CD4-positive, alpha-beta T cell treated with Interferon alpha-2 for 1 hour (primary cell): ENCODE results near the gene KCNIP1.
"Not testable (repeated sequence)": the region's sequence is repeated elsewhere in the genome, so short reads cannot be mapped to it uniquely, and the experiment has no call there.

Source experiments
- DNase-seq, 2 donors: peaks; one replicate each; pipeline ENCODE4 v3.0.0-alpha.2; 2020 to 2022

The KCNIP1 gene

DNA sequence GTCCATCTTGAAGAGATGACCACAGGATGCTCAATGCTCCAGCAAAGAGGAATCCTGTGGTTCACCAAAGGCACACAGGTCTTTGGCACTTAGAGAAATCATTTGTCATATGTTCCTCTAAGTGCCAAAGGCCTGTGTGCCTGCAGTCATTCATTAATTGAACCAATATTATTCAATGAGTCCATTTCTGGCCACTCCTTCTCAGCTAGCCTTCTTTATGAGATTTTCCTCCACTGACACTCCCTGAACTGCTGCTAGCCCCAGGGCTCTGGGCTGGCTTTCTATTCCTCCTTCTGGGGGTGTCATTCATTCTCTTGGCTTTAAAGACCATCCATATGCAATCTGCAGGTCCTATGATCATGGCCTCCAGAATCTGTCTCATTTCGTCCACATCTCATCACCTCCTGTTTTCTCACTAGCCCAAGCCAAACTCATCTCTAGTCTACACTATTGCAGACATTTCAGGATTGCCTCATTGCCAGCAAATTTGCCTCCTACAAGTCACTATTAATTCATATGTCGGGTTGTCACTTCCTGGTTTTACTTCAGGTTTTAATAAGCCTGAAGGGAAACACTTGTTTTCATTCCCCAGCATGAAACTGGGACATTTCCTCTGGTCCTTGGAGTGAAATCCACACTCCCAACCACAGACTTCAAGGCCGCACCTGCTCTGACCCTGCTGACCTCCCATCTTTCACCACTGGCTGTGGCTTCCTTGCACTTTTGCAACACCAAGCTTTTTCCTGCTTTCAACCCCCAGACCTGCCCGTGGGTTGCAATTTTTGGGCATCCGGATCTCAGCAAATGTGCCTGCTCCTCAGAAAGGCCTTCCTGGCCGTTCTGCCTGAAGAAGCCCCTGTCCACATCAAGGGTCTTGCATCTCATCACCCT is 35.1 kb downstream of the KCNIP1 start:
- DNase-seq: no peak

DNA sequence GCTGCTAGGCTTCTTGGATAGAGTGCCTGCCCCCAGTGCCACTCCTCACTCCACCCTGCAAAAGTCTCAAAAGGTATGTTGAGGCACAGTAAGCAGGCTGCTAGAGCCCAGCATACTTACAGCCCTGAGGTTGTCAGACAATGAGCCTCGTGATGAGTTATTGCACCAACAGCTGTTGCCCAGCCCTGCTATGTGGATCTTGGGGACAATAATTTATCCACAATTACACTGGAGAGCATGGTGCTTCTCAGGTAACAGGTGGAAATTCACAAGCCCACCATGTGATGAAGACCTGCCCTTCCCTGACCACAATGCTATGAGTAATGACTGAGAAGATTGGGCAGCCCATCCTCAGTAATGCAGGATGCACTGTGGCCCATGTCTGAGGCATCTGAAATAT is 36.5 kb downstream of the KCNIP1 start:
- no peak for DNase-seq

DNA sequence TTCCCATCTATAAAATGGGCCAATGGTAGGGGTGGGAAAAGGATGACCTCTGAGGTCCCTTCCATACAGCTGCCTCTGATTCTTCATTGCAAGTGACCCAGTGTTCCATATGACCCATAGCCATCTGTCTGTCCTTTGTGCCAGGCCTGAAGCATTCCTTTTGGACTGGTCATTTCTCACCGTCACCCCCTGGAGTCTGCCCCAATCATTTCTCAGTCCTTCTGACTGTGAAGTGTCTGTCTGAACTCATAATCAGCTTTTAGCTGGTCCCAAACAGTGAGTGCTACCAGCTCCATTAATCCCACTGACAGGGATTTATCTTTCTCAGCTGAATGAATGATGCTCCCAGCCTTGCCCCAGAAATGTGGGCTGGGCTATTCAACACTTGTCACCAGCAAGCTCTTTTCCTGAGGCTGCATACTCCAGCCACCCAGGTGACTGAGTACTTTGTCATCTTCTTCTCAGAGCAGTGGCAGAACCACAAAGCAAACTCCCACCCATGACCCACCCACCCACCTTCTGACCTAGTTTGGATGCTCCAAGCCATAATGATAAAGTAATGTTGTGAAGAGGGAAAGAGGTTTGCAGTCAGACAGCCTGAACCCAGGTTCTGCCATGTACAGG is 37.4 kb downstream of the KCNIP1 start:
- no peak for DNase-seq

DNA sequence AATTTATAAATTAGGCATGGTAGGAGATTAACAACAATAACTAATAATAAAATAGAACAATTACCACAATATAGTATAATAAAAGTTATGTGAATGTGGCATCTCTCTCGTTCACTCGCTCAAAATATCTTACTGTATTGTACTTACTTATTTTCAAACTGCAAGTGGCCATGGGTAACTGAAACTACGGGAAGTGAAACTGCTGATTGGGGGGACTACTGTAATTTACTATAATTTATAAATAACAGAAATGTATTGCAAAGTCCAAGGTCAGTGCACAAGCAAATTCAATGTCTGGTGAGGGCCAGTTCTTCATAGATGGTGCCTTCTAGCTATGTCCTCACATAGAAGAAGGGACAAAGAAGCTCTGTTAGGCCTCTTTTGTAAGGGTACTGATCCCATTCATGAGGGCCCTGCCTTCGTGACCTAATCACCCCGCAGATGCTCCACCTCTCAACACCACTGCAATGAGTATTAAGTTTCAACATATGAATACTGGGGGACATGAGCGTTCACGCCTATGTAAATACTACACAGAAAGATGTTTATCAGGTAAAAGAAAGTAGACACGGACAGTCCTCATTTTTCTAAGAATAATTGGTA is 39.0 kb downstream of the KCNIP1 start:
- no peak for DNase-seq

DNA sequence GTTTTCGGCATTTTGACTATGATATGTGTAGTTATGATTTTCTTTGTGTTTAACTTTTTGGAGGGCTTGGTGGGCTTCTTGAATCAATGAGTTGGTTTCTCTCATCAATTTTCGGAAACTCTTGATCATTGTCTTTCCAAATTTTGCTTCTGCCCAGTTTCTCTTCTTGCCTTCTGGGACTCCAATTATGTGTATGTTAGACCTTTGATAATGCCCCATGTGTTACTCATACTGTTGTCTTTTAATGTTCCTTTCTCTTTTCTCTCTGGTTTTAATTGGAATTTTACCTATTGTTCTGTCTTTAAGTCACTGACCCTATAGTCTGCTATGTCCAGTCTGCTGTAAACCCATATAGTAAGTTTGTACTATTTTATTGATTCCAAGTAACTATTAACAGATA is 41.5 kb downstream of the KCNIP1 start:
- no peak for DNase-seq

DNA sequence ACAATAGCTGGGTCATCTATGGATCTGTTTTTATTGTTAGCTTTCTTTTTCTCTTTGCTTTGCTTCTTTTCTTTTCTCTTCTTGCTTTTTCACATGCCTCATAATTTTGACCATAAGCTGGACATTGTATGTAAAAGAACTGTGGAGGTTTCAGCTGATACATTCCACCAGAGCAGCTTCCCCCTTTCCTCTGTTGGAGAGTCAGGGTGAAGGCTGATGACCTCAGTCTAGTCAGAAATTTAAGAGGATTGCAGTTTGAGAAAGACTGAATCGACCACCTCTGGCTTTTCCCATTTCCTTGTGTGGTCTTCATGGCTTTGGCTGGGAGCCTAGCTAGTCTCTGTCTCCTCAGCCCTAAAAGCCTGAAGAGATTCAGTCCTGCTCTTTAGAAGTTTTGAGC is 42.0 kb downstream of the KCNIP1 start:
- DNase-seq: no peak

DNA sequence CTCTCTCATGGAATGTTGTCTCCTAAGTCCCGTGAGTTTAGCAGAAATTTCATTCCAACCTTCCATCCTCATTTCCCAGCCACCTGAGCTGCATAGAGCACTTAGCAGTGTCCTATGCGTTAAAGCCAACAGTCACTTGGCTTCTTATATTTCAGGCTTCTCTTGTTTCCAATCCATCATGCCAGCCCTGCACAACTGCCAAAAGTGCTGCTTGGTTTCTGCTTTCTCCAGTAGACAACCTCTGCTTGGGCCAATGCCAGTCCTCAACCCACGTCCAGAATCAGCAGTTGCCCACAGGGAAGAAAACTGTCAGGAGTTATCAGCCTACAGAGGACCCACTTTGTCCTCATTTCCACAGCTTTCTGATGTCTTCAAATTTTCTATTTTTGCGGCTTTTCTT is 42.5 kb downstream of the KCNIP1 start:
- DNase-seq: no peak

DNA sequence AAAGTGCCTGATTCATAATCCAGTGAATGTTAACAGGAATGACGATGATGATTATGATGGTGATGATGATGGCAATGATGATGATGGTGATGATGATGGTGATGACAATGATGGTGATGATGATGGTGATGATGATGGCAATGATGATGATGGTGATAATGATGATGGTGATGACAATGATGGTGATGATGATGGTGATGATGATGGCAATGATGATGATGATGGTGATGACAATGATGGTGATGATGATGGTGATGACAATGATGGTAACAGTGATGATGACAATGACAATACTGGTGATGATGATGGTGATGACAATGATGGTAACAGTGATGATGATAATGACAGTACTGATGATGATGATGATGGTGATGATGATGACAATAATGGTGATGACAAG is 46.6 kb downstream of the KCNIP1 start:
- not testable (repeated sequence) for DNase-seq

DNA sequence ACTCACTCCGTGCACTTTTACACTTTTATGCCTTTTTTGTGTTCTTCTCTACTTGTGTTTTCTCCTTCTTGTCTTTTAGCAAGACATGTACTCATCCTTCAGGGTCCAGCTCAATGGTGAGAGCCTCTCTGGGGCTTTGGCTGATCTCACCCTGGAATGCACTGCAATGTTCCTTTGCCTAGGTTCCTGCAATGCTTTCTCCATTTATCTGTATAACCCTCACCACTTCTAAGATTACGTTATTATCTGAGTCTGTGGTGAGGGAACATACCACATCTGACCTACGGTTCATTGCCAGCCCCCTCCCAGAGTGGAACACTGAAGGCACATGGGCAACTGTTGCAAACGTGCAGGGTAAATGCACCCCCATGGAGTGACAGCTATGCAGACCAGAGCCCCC is 47.3 kb downstream of the KCNIP1 start:
- no peak for DNase-seq

DNA sequence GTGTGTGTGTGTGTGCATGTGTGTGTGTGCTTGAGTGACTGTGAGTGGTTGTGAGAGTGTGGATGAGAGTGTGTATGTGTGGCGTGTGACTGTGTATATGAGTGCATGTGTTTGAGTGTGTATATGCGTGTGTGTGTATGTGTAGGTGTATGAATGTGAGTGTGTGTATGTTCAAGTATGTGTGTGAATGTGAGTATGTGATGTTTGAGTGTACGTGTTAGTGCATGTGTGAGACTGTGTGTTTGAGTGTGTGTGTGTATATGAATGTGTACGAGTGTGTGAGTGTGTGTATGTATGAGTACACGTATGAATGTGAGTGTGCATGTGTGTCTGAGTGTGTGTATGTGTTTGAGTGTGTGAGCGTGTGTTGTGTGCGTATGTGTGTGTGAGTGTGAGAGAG is 47.8 kb downstream of the KCNIP1 start:
- no peak for DNase-seq

DNA sequence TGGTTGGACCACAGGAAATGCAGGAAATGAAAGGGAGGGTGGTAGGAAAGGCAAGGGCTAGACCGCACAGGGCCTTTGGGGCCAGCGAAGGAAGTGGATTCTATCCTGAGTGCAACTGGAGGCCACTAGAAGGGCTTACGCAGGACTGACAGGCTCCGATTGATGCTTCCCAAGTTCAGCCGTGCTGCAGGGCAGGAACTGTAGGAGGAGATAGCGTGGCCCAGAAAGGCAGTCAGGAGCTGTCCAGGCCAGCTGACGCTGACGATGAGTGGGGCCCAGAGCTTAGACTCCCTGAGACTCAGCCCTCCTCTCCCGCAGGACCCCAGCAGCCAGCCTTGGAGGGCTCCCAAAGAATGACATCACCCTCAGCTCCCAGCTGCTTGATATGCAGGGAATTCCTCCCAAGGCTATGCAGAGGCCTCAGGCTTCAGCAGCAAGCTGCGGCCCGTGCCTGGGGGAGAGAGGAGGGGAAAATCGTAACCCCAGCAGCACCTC is 48.8 kb downstream of the KCNIP1 start:
- no peak for DNase-seq

DNA sequence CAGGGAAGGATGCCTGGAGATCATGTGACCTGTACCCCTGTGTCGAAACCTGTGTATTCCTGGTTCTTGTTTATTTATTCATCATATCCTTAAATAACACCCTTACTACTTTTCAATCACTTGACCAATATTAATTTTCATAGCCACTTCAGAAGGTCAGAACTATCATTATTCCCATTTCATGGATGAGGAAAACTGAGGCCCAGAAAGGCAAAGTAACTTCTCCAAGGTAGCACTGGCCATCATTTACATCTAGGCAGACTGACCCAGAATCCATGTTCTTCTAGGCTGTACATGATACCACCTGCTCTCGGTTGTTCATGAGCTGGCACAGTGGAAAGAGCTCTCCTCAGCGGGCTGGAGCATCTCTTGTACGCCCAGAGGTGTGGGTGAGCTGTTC is 49.4 kb downstream of the KCNIP1 start:
- DNase-seq: no peak

DNA sequence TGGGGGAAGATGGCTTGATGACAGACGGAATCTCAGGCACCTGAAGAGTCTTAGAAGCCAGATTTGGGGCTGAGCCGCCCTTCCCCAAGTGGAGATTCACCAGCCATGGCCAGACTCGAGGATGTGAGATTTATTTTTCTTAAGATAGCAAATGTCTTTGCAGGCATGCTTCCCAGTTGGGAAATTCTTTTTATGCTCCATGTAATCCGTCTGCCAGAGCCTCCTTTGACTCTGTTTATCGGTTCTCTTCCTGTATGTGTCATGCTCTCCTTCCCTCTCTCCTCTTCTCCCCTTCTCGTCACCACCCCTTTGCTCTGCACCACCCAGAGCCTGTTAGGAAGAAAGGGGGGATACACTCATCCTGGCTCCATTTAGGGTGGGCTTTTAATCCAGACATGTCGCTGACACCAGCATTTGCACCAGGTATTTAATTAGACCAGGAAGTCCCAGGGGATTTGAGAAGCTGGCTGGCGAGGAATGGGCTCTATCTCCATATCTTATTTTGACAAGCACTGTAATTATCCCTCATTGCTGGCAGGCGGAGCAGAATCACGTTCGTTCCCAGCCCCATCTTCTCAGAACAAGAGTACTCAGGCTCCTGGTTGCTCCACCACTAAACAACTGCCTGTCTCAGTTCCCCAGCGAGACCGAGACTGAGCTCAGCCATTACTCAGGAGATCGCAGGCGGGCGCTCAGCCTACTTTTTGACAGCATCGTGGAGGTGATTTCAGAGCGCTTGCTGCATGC is 50.9 kb downstream of the KCNIP1 start:
- DNase-seq: no peak

DNA sequence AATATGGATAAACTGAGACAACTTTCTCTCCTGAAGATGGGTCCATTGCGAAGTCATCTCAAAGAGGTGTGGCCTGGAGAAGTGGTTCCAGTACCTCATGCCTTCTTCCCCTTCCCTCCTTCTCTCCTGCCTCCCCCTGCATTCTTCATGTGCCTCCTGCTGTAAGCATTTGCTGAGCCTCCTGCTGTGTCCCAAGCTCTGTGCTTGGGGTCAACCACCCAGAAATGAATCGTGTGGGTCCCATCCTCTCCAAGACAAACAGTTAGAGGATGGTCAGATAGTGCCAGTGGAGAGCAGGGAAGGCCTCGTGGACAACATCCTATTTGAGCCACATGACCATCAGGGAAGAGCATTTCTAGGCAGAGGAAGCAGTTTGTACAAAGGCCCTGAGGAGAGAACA is 53.5 kb downstream of the KCNIP1 start:
- no peak for DNase-seq

DNA sequence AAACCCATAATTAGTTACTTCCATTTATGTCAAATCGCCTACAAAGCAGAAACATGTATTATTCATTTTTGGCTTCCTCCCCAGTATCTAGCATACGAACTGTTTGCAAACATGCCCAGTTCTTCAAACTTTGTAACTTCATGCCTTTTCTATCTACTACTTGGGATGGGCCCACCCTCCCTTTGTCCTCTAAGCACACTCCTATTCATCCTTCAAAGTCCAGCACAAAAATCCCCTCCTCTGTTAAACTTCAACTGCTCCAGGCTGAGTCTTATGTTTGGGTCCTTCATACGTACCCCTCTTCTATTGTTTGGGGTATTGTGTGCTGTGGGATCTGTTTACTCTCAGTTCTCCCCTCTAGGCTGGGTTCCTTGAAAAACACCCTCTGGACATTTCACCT is 55.5 kb downstream of the KCNIP1 start:
- DNase-seq: no peak

DNA sequence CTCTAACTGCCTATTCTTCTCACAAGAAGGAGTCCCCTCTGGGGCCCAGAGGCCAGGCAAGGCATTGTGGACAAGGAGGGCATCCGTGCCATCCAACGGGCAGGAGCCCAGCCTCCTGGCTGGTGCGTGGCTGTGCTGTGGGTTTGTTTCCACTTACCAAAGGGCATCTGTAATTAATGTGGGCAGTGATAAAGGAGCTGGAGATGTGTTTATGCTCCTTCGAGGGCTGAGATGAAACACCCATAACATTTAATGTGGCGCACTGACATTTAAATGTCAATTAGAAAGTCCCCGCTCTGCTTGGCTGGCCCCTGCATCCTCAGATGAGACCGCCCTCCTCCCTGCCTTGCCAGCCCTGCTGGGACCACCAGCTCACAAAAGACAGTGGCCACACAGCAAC is 57.1 kb downstream of the KCNIP1 start:
- no peak for DNase-seq

DNA sequence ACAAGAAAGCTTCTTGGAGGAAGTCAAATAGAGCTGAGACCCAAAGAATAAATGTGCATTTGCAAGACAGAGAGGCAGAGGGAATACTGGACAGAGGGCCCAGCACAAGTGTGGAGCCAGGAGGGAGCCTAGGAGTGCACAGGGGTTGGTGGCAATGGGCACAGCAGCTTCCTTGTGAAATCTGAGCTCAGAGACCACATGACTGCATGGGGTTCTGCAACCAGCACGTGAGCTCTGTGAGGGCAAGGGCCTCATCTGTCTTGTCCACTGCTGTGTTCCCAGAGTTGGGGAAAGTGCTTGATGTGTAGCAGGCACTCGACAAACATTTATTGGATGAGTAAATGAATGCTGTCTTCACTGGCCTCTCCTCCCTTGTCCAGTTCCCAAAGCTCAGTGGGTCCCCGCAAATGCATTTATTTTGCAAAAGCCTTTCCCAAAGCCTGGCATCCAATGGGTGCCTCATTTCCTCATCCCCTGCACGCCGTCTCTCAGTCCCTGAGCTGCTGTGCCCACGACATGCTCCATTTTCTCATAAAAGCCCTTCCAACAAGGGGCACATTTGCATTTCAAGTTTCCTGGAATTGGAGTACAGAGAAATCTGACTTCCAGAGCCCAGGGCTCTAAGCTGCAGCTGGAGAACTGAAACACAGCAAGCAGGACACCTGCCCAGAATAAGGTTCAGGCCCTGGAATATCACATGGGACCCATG is 58.5 kb downstream of the KCNIP1 start:
- no peak for DNase-seq

DNA sequence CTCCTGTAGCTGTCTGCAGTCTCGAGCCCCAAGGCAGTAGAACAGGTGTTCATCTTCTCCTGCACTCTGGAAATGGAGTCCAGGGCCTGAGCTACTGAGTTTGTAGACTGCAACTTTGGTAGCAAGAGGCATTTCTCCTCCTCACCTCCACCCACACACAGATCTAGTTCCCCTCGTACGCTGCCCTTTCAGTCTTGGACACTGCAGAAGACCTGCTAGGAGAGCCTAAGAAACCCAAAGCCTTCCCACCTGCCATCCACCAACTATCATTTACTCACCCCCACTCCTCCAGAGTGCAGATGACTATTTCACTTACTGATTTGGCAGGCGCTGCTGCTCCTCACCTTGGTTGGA is 59.0 kb downstream of the KCNIP1 start:
- no peak for DNase-seq

DNA sequence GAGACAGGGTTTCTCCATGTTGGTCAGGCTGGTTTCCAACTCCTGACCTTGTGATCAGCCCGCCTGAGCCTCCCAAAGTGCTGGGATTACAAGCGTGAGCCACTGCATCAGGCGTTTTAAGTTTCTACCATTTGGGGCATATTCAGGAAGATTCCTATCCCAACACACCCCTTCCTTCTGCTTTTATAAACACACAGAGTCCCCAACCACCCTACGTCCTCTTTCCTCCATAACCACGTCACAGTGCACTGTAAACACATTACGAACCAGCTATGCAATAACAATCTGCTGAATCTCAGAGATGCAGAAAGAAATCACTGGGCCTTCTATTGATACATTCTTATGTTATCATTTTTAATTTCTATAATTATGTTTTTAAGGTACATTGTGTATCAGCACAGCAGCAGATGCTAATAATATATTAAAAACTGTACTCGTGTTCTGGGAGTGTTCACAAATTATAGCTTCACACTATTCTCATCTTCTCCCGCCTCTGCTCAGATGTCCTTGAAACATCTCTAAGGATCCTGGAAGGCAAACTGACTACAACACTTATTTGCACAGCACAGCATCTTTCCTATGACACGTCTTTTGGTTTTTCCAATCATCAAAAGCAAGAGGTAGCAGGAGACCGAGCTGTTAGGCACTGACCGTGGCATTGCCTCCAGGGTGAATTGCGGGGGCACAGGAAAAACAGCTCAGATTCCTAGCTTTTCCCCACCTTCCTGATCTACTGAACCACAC is 60.2 kb downstream of the KCNIP1 start:
- DNase-seq: no peak

DNA sequence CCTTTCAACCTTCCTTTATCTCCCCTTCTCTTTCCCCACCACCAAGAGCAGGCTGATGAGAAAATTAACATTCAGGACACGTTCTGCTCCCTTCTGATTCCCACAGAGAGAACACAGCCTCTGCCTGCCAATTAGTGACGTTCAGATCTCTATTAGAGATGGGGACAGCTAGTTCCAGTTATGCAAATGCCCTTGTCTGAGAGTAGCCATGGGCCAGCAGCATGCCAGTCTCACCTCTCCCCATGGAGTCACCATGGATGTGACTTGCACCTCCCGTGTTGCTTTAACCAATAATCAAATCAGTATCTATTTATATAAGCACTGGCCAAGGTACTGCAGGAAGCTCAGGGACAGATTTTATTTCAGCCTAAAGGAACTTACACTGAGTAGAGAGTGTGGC is 61.3 kb downstream of the KCNIP1 start:
- DNase-seq: no peak

DNA sequence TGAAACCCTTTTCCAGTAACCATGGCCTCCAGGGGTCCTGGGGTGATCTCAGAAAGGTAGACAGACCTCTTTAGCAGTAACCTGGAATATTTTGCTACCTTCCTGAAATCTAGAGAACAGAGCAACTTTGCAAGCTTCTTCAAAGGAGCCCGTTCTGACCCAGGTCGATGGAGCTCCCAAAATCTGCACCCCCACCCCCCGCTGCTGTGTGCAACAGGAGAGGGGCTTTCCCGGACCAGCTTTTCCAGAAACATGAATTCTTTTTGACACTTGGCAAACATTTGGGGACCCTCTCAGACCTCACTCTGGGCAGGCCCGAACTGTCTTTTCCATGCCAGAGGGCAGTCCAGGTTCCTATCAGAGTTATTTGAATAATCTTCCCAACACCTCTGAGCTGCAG is 65.3 kb downstream of the KCNIP1 start:
- DNase-seq: no peak

DNA sequence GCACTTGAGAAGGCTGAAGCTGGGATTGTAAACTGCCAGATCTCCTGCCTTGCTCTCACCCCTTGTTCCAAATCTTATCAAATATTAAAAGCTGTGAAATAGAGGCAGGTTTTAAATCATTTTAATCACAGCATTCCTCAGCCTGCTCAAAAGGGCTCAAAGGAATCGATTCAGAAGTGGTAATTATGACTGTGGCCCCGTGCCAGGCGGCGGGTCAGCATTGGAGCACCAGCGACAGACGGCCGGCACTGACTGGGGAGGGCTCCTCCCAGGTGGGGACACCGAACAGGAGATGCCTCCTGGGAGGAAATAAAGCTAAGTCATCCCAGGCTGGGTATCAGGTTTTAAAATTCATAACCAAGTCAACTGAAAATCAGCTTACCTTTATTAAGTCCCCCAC is 66.7 kb downstream of the KCNIP1 start:
- DNase-seq: no peak
